ENCODE results near the gene DNAH9.

DNA sequence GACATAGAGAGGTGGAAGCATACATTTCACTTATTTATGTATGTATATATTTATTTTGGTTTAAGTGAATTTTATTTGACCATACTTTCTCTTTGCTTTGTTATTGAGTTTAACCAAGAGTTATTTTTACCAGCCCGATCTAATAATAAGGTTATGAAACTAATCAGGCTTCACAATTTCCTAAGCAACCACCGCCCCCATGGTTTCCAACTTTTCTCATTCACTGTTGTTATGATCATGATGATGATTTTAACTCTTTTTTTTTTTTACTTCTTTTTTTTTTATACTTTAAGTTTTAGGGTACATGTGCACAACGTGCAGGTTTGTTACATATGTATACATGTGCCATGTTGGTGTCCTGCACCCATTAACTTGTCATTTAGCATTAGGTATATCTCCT lies 30.6 kb downstream of the DNAH9 start:
- TF ChIP-seq, protein P1, sequence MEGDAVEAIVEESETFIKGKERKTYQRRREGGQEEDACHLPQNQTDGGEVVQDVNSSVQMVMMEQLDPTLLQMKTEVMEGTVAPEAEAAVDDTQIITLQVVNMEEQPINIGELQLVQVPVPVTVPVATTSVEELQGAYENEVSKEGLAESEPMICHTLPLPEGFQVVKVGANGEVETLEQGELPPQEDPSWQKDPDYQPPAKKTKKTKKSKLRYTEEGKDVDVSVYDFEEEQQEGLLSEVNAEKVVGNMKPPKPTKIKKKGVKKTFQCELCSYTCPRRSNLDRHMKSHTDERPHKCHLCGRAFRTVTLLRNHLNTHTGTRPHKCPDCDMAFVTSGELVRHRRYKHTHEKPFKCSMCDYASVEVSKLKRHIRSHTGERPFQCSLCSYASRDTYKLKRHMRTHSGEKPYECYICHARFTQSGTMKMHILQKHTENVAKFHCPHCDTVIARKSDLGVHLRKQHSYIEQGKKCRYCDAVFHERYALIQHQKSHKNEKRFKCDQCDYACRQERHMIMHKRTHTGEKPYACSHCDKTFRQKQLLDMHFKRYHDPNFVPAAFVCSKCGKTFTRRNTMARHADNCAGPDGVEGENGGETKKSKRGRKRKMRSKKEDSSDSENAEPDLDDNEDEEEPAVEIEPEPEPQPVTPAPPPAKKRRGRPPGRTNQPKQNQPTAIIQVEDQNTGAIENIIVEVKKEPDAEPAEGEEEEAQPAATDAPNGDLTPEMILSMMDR (IDR thresholded peaks at IDR 0.05; ENCODE audit: poor library complexity, severe bottlenecking), result no peak
- TF ChIP-seq MXI1 (conservative IDR thresholded peaks at IDR 0.05; ENCODE audit: poor library complexity, severe bottlenecking), result no peak
- TF ChIP-seq POLR2AphosphoS5 (IDR thresholded peaks at IDR 0.05), result no peak
- TF ChIP-seq EZH2 (IDR thresholded peaks at IDR 0.05; ENCODE audit: borderline replicate concordance, insufficient read depth, low read length, poor library complexity, severe bottlenecking), result no peak
- no peak for TF ChIP-seq SMC3 (conservative IDR thresholded peaks at IDR 0.05; ENCODE audit: poor library complexity)

Measured in neural cell (in vitro differentiated cells).